Right lobe of liver (tissue), 4 donors: ENCODE results near the gene HSPG2.

Source experiments
- CTCF ChIP-seq, 4 donors: fragments of 200-600 bp in 3 of 4; fragments of 450-650 bp in 1 of 4; IDR thresholded peaks; one replicate each; pipeline versions ENCODE4 v1.5.1 to v1.8.0; 2016 to 2022; ENCODE audit warnings: antibody characterized with exemption in 4 of 4, mild to moderate bottlenecking in 2 of 4
- POLR2A ChIP-seq: fragments of 450-650 bp; IDR thresholded peaks from one replicate; pipeline ENCODE4 v1.6.1; 2017; ENCODE audit warnings: antibody characterized with exemption, mild to moderate bottlenecking
- donor health status: DM: no; HTN: no; CAD: no.
- donor health status: DM: no; HTN: no; CAD: no.
- donor health status: DM: no; HTN: yes; CAD: no.

DNA sequence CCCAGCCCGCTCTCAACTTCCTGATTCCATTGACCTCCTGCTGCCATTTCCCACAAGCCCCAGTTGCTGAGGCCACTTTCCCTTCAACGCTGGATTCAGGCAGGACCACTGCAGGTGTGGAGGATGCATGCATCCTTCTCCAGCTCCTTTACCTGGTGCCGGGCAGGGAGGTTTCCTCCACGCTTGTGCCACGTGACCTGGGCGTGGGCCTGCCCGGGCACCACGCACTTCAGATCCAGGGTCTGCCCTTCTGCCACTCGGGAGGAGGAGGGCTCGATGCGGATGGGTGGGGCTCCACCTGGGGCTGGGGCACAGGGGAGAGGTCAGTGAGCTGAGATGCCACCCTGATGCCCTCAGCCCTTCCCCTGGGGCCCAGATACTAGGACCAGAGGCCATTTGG lies 93.1 kb downstream of the HSPG2 start:
- TF ChIP-seq CTCF (IDR thresholded peaks at IDR 0.05) (no peak), POLR2A (no peak)
